NCI-H510A (cell line): ENCODE results near the gene KRT3.

ENCODE experiments used
- DNase-seq: peaks from one replicate; lab custom pipeline; 2025; lab: John Stamatoyannopoulos, UW

KRT3 gene

DNA sequence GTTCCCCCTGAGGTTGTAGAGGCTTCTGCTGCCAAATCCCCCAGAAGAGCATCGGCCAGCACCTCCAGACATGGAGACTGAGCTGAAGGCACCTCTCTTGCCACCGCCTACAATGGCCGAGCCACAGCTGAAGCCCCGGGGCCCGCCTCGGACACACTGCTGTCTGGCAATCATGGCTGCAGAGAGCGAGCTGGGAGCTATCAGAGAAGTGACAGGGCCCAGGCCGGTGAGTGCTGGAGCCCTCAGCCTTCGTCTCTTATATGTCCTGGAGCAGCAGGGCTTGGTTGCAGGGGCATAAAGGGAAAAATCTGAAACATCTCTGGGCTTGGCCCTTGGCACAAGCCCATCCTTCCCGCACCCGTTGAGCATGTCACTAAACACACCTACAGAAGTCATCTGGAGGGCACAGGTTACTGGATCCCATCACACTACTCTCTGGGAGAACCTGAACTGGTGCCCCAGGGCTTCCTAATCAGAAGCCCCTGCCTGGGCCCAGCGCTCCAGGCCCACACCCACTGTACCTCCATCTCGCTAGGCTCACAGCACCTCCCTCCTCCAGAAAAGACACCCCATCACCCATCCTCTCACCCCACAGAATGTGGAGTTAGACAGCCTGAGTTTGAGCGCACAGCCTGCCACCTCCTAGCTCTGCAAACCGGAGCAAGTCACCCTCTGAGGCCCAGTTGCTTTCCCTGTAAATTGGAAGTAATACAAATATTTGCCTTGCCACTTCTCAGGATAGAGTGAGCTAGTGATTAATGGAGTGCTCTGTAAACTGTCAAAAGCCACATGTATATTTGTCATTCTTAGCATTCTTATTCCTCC, 18.2 kb upstream of the KRT3 start, which contains the start of gene KRT4:
TSS of gene KRT4 (minus strand) at position 232 of the 825 bp plus-strand sequence. CDS start at position 174, 58 bp downstream.
- DNase-seq: peak; percentile 42

DNA sequence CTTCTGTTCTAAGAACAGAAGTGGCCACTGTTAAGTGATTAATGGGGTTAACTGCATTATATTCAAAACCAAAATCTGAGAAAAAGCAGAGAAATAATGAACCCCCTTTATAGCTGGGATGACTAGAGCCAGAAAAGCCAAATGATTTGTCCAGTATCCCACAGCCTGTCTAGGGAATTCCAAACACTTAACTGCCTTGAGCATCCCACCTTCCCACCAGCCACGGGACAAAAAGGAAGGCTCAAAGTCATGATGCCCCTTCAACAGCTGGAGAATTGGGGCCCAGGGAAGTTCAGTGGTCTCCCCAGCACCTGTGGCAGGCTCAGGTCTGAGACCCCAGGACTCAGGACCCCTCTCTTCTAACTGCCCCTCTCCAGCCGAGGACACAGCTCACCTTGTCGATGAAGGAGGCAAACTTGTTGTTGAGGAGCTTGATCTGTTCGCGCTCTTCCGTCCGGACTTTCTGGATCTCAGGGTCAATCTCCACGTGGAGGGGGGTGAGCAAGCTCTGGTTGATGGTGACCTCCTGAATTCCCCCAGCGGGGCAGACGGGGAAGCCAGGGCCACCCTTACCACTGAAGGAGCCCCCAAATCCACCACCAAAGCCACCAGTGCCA, 17.4 kb upstream of the KRT3 start:
- DNase-seq: no peak

DNA sequence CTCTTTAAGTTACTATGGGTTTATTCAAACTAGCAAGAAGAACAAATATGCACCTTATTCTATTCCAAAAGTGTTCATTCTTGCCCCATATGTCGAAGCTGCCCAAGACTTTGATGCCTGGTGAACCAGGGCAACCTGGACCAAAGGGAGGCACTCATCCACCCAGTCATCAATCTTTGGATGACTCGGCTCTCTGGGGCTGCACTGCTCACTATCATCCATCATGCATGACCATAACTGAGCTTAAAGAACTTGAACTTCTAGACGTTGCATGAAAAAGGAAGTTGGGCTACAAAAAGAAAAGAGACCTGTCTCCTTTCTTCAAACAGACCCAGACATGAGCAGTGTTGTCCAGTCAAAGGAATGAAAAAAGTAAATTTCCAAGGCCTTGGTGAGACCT, 16.8 kb upstream of the KRT3 start:
- no peak for DNase-seq

DNA sequence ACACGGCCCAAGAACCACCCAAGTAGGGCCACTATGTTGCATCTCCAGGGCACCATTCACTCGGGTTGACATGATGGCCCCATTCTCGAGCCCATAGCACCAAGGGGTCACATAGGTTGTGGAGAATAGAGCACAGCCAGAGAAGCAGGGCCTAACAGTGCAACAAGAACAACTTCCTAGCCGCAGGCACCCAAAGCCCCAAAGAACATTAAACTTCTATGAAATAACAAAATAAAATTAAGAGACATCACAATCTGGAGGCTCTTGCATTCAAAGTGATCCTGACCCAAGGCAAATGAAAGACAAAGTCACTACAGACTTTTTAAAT, 16.1 kb upstream of the KRT3 start:
- DNase-seq: no peak

DNA sequence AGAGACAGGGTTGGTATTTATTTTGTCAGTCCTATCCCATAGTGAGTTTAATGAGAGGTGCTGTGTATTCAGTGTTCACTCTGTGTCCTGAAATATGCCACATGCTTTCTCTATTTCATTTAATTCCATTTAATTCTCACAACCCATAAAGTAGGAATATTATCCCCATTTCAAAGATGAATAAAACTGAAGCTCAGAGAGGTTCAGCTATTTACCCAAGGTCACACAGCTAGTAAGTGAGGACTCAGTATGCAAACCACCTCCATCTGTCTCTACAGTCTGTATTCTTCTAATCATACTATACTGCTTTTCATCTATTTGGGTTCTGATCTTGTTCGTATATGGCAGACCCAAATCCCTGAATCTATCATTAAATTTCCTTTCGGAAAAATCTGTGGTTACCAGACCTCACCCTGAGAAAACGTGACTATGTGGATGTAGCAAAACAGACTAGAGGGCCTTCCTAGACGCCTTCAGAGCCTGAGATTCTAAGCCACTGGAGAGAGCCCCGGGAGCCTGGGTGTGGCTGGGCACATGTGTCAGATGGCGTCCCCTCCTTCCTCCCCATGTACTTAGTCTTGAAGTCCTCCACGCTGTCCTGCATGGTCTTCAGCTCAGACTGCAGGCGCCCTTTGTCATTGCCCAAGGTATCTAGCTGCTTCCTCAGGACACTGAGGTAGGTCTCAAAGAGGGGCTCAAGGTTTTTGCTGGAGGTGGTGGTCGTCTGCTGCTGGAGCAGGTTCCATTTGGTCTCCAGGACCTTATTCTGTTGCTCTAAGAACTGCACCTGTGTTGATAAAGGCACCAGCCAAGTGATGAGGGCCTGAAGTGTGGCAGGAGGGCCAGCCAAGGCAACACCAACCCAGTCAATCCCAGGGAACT, 15.5 kb upstream of the KRT3 start:
- no peak for DNase-seq

DNA sequence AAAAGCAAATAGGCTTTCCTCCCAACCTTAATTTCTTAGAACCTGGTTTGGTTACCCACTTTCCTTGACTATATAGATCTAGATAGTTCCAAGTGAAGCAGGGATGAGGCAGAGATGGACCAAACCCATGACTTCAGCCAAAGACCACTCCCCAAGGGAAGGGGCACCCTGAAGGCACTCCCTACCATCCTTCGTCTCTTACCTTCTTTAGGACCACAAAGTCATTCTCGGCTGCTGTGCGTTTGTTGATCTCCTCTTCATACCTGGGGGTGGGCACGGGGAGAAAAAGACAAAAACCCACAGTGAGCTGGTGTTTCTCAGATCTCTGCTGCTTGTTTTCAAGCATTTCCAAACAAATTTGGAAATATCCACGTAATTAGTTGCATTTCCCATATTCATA, 14.6 kb upstream of the KRT3 start:
- no peak for DNase-seq

DNA sequence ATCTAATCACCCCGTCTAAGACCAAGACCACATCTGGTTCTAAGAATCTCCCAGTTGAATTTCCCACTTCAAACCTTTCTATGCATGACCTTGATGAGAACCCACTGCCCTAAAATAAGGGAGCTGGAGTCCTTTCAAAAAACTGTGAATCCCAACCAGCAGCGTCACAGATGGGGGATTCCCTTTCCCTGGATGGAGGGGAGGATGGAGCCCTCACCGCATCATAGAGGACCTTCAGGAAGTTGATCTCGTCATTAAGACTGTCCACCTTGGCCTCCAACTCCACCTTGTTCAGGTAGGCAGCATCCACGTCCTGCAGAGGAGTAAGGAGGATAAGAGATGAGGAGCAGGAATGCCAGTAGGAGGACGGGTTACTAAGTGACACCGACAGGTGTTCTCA, 13.2 kb upstream of the KRT3 start:
- DNase-seq: no peak

DNA sequence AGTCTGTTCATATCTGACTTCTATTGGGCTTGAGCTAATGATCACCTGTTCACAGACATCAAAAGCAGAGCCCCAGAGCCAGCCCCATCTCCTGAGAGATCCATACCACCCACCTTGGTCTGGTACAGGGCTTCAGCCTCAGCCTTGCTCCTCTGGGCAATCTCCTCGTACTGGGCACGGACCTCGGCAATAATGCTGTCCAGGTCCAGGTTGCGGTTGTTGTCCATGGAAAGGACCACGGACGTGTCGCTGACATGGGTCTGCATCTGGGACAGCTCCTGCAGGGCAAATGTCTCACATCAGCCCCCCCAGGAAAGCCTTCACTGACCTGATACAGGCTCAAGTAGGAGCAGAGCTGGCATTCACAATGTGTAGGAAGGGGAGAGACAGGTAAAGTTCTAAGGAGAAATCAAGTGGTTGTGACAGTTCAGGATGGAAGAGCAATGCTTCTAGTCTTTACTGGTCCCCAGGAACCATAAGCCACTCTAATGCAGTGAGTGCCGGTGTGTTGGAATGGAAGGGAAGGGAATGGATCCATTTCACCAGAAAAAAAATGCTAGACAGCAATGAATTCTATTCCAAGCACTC, 12.8 kb upstream of the KRT3 start:
- DNase-seq: no peak

DNA sequence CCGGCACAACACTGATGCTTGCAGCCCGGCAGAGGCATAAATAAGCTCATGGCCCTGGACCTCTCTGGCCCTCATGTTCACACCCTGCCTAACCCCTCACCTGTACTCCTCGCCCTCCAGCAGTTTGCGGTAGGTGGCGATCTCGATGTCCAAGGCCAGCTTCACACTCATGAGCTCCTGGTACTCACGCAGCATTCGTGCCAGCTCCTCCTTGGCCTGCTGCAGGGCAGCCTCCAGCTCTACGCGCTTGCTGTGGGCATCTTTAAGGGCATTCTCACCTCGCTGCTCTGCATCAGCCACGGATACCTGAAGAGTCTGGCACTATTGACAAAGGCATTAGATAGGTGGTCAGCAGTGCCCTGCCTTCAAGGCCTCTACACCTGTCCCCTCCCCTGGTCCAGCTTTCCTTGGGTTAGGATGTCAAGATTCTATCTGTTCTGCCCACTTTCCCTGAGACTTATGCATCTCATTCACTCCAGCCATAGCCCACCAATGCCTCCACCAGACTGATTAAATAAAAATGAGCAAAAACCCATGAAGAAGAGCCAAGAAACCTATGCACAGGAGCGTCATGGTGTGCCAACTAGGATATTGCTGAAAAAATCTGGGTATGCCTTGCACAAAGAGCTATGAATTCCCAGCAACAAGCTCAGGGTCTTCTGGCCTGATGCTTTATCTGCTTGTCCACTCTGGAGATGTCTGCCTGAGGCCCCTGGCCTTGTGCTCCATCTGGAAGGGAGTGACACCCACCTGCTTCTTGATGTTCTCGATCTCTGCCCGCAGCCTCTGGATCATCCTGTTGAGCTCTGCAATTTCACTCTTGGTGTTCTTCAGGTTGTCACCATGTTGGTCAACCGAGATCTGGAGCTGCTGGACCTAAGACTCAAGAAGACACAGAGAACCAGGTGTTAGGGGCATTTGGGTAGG, 11.9 kb upstream of the KRT3 start:
- DNase-seq: no peak

DNA sequence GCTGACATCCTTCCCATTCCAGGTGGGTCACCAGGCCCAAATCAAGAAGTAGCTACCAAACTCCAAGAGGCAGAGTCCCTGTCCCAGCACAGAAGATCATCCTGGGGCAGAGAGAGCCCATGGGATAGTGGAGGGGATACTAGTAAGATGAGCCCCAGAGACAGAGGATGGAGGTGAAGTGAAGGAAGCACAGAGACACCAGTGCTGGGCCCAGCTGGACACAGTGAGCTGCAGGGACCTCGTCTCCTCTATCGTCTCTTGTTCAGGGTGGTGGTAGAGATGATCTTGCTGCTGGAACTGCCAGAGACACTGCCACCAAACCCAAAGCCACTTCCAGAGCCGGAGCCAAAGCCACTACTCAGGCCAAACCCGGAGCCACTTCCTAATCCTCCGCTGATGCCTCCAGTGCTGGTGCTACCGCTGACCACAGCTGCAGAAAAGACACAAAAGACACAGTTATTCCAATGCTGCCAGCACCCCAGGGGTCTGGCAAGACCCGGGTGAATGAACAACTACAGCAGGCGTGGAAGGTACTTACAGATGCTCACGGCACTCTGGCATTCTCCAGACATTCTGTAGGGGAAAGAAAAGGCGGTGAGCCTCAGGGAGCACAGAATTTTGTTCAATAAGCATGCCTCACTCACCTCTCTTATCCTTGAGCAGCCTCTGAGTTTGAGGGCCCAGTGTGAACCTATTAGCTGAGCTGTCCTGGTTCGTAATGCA, 11.1 kb upstream of the KRT3 start:
- DNase-seq: no peak

DNA sequence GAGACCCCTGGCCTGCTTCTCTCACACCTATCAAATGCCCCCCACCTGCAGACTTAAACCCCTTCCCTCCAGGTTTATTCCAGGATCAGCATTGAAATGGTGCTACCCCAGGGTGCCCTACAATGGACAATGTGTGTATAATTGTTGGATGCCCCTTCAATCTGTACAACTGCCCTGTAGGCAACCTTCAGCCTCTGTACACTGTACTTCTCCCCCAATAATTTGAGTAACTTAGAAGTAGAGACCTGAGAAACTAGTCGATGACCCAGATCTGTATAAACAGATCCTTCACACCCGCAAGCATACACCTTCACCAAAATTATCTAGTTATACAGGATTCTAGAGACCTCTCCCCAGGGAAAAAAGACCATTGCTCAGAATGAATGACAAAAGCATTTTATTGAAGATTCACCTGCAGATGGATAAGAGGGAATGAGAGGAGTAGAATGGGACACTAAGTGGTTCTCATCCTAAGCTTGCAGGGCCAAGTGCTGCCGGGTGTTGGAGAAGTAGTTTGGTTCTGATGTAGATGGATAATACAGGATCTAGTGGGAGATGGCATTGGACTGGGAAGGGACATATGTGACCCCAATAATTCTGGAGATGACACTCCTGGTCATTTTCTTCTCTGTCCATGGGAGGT, 10.4 kb upstream of the KRT3 start:
- no peak for DNase-seq

DNA sequence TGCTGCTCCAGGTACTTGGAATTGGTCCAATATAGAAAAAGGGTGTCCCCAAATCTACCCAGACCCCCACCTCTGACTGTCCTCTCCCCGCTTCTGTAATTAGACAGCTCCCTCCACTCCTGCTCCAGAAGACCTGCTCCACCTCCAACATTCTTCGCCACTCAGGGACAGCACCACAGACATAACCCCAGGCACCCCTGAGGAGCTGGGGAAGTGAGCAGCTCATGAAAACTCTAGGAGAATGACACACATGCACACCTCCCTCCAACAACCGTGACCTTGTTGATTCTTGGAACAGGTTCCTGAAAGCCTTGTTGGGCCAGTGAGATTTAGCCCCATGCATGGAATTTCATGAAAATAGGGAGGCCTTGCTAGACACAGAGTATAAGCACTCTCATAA, 9.8 kb upstream of the KRT3 start:
- no peak for DNase-seq

DNA sequence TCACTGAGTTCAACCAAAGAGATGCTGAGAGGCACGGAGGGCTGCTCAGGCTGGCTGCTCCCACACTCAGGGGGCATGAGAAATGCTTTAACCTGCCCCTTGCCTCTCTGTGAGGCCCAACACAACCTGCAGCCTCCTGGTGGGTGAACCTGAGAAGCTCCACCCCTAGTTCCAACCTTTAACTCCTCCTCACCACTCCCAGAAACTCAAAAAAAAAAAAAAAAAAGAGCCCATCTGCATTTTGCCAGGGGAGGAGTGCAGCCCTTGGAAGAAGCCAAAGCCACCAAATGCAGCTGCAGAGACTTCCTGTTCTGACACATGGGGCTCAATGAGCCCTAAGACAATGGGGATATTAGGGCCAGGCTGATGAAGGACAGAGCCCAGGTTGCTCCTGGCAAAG, 9.1 kb upstream of the KRT3 start:
- DNase-seq: no peak

DNA sequence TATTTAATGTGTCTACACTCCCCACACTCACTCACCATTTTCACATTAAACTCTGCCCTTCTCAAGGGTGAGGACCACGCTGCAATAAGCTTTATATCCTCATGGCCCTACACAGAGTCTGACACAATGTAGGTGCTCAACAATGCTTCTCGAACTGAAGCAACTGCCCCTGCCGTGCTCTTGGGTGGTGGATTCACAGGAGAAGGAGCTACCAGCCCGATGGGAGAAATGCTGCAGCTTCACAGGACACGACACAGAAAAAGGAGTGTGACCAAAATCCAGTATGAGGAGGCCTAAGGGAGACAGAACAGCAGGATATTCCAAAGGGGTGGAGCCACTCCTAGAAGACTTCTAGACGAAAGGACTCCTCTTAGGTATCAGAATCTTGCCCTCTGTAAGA, 6.5 kb upstream of the KRT3 start:
- DNase-seq: no peak

DNA sequence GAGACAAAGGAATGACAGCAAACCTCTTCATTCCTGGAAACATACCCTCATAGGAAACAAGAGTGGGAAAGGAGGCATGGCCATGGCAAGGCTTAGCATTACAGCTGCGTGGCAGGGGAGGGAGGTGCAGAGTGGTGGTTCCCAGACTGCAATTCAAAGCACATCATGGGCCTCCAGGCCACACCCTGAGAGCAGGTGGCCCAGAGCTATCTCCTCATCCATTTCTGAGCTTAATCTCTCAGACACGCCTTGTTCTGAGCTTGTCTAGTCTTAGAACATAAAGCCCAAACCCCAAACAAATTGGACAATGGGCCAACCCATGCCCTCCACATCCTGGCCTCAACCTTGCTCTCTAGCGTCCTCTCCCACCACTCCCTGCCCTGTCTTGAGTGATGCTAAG, 5.9 kb upstream of the KRT3 start:
- DNase-seq: no peak

DNA sequence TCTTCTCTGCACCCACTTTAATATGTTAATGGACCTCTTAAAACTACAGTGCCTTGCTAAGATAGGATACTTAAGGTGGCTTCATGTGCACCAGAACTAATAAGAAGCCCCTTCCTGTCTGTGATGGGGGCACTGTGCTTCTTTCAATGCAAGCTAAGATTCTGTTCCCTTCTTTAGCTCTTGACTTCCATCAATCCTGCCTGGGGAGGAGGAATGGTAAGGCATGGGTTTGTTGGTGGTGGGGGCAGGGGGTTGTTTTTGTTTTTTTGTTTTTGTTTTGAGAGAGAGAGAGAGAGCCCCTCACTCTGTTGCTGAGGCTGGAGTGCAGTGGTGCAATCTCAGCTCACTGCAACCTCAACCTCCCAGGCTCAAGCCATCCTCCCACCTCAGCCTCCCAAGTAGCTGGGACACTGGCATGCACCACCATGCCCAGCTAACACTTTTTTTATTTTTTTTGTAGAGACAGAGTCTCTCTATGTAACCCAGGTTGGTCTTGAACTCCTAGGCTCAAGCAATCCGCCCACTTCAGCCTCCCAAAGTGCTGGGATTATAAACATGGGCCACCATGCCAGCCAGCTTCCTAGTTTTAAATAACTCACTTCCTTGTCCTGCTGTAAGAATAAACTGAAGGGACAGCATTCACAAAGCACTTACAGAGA, 4.5 kb upstream of the KRT3 start:
- DNase-seq: no peak

DNA sequence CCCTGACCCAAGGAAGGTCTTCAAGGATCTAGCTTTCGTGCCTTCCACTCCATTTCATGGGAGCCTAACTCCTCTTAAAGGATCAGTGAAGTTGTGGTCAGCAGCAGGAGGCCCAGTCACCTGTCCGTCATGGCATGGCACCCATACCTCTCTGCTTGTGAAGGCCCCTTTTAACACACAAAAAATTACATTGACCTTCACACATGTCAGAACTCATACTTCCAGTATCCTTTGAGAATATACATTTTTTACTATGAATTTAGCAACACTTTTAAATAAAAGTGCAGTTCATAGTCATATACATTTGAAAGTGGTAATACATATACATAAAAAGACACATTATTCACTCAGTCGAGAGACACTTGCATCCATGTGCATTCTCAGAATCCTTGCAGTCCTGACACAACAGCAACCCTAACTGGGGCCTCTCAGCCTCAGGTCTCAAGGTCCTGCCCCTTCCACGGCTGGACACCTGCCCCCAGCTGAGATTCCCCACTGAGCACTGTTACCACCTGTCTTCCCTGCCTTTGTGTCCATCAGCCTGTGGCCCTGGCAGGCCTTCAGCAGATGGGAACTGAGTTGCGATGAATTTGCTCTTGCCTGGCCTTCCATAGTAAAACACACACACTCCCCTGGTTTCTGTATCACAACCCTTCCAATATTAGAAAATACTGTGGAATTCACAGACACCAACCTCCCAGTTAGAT, 3.7 kb upstream of the KRT3 start:
- DNase-seq: no peak

DNA sequence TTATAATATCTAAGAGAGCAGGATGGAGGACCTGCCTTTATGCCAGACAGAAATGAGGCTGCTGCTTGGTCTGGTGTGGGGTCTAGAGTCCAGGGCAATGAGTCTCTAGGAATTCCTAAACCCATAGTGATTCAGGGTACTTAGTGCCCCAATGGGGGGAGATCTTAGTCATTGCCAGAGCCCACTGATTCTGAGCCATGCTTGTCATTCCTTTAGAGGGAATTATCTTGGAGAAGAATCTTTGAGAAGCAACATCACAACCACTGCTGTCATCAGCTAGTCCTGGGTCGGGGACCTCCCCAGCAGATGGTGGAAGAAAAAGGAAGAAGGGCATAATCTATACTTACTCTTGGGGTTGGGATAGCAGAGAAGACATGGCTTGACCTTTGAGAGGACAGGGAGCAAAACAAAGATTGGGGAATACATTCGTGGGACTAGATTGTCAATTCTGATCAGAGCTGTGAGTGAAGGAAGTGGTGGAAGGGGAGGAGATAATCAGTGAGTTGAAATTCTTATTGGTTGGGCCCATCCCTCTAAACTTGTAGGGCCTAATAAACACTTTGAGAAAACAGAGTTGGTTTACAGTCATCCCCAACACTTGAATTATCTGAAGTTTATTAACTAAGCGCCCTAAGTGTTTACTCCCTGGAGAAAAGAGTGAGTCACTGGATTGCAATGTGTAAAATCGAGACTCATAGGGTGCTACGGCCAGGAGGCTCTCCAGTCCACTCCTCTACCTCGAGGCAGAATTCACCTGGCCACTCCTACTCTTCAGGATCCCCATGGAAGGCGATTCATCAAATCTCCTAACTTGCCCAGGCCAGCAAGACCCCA, 3.0 kb upstream of the KRT3 start:
- no peak for DNase-seq
